GM21423 (cell line): ENCODE results near the gene CDH18.

ENCODE experiments used
- ATAC-seq: cut with Tn5 transposase; IDR thresholded peaks from one replicate; pipeline ENCODE4 v1.9.1; 2021; ENCODE audit warnings: mild to moderate bottlenecking, moderate library complexity; ENCODE audit not compliant: unreplicated experiment

CDH18 gene

GRCh38 chr5:19616701-19617215, 371.2 kb downstream of the CDH18 start:
- no peak for ATAC-seq

GRCh38 chr5:19615661-19616060, 372.3 kb downstream of the CDH18 start:
- no peak for ATAC-seq

GRCh38 chr5:19615071-19615470, 372.9 kb downstream of the CDH18 start:
- no peak for ATAC-seq

GRCh38 chr5:19608444-19609002, 379.5 kb downstream of the CDH18 start:
- no peak for ATAC-seq

GRCh38 chr5:19605846-19606407, 382.1 kb downstream of the CDH18 start:
- no peak for ATAC-seq

- ATAC-seq: no peak
These were observed 403.9 kb downstream of the CDH18 start for GRCh38 chr5:19584131-19584530.

GRCh38 chr5:19577882-19578281, 410.1 kb downstream of the CDH18 start:
- ATAC-seq: no peak

GRCh38 chr5:19568004-19568403, 420.0 kb downstream of the CDH18 start:
- ATAC-seq: no peak

GRCh38 chr5:19565466-19565865, 422.5 kb downstream of the CDH18 start:
- ATAC-seq: no peak

- ATAC-seq: no peak
These were observed 424.0 kb downstream of the CDH18 start for GRCh38 chr5:19564036-19564435.

- ATAC-seq: no peak
These were observed 432.1 kb downstream of the CDH18 start for GRCh38 chr5:19555876-19556275.

GRCh38 chr5:19555436-19555835, 432.6 kb downstream of the CDH18 start:
- no peak for ATAC-seq

- ATAC-seq: no peak
These were observed 433.5 kb downstream of the CDH18 start for GRCh38 chr5:19554524-19554923.

- ATAC-seq: no peak
These were observed 440.4 kb downstream of the CDH18 start for GRCh38 chr5:19547640-19548039.

- no peak for ATAC-seq
These were observed 441.5 kb downstream of the CDH18 start for GRCh38 chr5:19546521-19546920.

- no peak for ATAC-seq
These were observed 449.4 kb downstream of the CDH18 start for GRCh38 chr5:19538607-19539006.

GRCh38 chr5:19536387-19536786, 451.6 kb downstream of the CDH18 start:
- ATAC-seq: no peak

- ATAC-seq: no peak
These were observed 453.2 kb downstream of the CDH18 start for GRCh38 chr5:19534751-19535150.

- ATAC-seq: no peak
These were observed 455.1 kb downstream of the CDH18 start for GRCh38 chr5:19532936-19533335.

- no peak for ATAC-seq
These were observed 456.5 kb downstream of the CDH18 start for GRCh38 chr5:19531374-19531952.

- no peak for ATAC-seq
These were observed 468.6 kb downstream of the CDH18 start for GRCh38 chr5:19519448-19519847.

GRCh38 chr5:19498852-19499251, 489.1 kb downstream of the CDH18 start:
- no peak for ATAC-seq
